Measurements from ENCODE around the gene PCDHGB4. TPM values are rescaled to one million over a fixed set of nuclear protein-coding genes. Genes with fewer than 3 reads are reported as not detected.
"Not testable (repeated sequence)": the region's sequence is repeated elsewhere in the genome, so short reads cannot be mapped to it uniquely, and the experiment has no call there.

PCDHGB4 gene
- total RNA-seq, 4 donors from 2014 or later = 8.2 to 17.1 (median 14.9) TPM

DNA sequence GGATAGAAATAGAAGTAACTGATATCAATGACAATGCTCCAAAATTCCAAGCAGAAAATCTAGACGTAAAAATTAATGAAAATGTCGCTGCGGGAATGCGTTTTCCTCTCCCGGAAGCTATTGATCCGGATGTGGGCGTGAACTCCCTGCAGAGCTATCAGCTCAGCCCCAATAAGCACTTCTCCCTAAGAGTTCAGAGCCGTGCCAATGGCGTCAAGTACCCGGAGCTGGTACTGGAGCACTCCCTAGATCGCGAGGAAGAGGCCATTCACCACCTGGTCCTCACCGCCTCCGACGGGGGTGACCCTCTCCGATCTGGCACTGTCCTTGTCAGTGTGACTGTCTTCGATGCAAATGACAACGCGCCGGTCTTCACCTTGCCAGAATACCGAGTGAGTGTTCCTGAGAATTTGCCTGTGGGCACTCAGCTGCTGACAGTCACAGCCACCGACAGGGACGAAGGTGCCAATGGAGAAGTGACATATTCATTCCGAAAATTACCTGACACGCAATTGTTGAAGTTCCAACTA is 26.1 kb downstream of the PCDHGB4 start:
- H3K27me3 ChIP-seq = no peaks in the 10 kb centered on the region
- H3K4me3 ChIP-seq = no peak overlapping the region
- H3K36me3 ChIP-seq = no peaks in the 10 kb centered on the region
- no peak for TF ChIP-seq POLR2A (IDR thresholded peaks at IDR 0.05)
- TF ChIP-seq, protein P1, sequence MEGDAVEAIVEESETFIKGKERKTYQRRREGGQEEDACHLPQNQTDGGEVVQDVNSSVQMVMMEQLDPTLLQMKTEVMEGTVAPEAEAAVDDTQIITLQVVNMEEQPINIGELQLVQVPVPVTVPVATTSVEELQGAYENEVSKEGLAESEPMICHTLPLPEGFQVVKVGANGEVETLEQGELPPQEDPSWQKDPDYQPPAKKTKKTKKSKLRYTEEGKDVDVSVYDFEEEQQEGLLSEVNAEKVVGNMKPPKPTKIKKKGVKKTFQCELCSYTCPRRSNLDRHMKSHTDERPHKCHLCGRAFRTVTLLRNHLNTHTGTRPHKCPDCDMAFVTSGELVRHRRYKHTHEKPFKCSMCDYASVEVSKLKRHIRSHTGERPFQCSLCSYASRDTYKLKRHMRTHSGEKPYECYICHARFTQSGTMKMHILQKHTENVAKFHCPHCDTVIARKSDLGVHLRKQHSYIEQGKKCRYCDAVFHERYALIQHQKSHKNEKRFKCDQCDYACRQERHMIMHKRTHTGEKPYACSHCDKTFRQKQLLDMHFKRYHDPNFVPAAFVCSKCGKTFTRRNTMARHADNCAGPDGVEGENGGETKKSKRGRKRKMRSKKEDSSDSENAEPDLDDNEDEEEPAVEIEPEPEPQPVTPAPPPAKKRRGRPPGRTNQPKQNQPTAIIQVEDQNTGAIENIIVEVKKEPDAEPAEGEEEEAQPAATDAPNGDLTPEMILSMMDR (IDR thresholded peaks at IDR 0.05) = no peak
- no peaks in the 10 kb centered on the region for H3K4me1 ChIP-seq
- intact Hi-C loops (cut with DNase I; ENCODE audit: low total_unique reads) = no loop called here
- peaks cover 6 to 97% of the 10 kb centered on the region in 2 donors for H3K9me3 ChIP-seq
- DNase-seq = no peak
- H3K27ac ChIP-seq = no peak overlapping the region

DNA sequence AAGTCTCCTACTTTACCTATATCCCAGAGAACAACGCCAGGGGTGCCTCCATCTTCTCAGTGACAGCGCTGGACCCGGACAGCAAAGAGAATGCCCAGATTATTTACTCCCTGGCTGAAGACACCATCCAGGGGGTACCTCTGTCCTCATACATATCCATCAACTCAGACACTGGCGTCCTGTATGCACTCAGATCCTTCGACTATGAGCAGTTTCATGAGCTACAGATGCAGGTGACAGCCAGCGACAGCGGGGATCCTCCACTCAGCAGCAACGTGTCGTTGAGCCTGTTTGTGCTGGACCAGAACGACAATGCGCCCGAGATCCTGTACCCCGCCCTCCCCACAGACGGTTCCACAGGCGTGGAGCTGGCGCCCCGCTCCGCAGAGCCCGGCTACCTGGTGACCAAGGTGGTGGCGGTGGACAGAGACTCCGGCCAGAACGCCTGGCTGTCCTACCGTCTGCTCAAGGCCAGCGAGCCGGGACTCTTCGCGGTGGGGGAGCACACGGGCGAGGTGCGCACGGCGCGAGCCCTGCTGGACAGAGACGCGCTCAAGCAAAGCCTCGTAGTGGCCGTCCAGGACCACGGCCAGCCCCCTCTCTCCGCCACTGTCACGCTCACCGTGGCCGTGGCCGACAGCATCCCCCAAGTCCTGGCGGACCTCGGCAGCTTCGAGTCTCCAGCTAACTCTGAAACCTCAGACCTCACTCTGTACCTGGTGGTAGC is 27.2 kb downstream of the PCDHGB4 start:
- H3K9me3 ChIP-seq = peaks cover 6 to 97% of the 10 kb centered on the region in 2 donors

DNA sequence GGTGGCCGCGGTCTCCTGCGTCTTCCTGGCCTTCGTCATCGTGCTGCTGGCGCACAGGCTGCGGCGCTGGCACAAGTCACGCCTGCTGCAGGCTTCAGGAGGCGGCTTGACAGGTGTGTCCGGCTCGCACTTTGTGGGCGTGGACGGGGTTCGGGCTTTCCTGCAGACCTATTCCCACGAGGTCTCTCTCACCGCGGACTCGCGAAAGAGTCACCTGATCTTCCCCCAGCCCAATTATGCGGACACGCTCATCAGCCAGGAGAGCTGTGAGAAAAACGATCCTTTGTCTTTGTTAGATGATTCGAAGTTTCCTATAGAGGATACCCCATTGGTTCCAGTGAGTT is 27.7 kb downstream of the PCDHGB4 start:
- peaks cover 6 to 97% of the 10 kb centered on the region in 2 donors for H3K9me3 ChIP-seq
- H3K4me3 ChIP-seq; H3K36me3 ChIP-seq; DNase-seq; H3K27me3 ChIP-seq; H3K27ac ChIP-seq; H3K4me1 ChIP-seq; intact Hi-C loops (cut with DNase I; ENCODE audit: low total_unique reads): not testable (repeated sequence)

More for the DNA sequence above, 27.2 kb downstream of the PCDHGB4 start:
- H3K36me3 ChIP-seq; H3K4me1 ChIP-seq; intact Hi-C loops (cut with DNase I; ENCODE audit: low total_unique reads); DNase-seq; H3K27ac ChIP-seq; H3K27me3 ChIP-seq; H3K4me3 ChIP-seq: not testable (repeated sequence)

DNA sequence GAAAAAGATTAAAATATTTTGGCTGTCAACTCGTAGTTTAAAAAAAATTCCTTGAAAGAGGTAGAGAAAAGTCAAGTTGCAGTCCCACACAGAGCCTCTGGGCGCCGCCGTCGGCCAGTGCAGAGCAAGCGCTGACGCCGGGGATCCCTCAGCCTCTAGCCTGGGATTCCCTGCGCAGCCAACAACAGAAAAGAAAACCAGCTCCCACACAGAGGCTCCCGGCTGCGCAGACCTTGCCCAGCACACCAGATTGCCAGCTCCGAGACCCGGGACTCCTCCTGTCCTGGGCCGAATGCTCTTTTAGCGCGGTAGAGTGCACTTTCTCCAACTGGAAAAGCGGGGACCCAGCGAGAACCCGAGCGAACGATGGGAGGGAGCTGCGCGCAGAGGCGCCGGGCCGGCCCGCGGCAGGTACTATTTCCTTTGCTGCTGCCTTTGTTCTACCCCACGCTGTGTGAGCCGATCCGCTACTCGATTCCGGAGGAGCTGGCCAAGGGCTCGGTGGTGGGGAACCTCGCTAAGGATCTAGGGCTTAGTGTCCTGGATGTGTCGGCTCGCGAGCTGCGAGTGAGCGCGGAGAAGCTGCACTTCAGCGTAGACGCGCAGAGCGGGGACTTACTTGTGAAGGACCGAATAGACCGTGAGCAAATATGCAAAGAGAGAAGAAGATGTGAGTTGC is 30.1 kb downstream of the PCDHGB4 start, which contains the start of gene PCDHGB7:
PCDHGB7 (plus strand) TSS at position 184 of the 679 bp plus-strand sequence; CDS start at position 367, 183 bp downstream.
- TF ChIP-seq, protein P1 (IDR thresholded peaks at IDR 0.05) = peak; percentile 30 to 59 (median 44)
- Histone ChIP-seq H3K27ac (peak within 1 kb of the TSS in 1 of 2 donors; percentile 44), H3K9me3 (peaks cover 6 to 97% of the 10 kb centered on the region in 2 donors), H3K4me3 (peak within 1 kb of the TSS; percentile 2 to 32)
- H3K36me3 ChIP-seq; intact Hi-C loops (cut with DNase I; ENCODE audit: low total_unique reads); H3K27me3 ChIP-seq; H3K4me1 ChIP-seq: not testable (repeated sequence)
- peak; percentile 54 to 61 for DNase-seq

DNA sequence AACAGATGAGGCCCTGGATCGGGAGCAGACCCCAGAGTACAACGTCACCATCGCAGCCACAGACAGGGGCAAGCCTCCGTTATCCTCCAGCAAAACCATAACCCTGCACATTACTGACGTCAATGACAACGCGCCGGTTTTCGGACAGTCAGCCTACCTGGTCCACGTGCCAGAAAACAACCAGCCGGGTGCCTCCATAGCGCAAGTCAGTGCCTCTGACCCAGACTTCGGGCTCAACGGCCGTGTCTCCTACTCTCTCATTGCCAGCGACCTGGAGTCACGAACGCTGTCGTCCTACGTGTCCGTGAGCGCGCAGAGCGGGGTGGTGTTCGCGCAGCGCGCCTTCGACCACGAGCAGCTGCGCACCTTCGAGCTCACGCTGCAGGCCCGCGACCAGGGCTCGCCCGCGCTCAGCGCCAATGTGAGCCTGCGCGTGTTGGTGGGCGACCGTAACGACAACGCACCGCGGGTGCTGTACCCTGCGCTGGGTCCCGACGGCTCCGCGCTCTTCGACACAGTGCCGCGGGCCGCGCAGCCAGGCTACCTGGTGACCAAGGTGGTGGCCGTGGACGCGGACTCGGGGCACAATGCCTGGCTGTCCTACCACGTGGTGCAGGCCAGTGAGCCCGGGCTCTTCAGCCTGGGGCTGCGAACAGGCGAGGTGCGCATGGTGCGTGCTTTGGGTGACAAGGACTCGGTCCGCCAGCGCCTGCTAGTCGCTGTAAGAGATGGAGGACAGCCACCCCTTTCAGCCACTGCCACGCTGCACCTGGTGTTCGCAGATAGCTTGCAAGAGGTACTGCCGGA is 31.8 kb downstream of the PCDHGB4 start:
- Histone ChIP-seq H3K9me3 (peaks cover 0 to 96% of the 10 kb centered on the region in 2 donors), H3K27me3 (no peaks in the 10 kb centered on the region), H3K27ac (no peak overlapping the region), H3K4me1 (no peaks in the 10 kb centered on the region), H3K36me3 (no peaks in the 10 kb centered on the region), H3K4me3 (no peak overlapping the region)
- intact Hi-C loops (cut with DNase I; ENCODE audit: low total_unique reads) = no loop called here
- no peak for TF ChIP-seq POLR2A (IDR thresholded peaks at IDR 0.05)
- TF ChIP-seq, protein P1 (IDR thresholded peaks at IDR 0.05) = no peak
- DNase-seq = no peak

Data from uterus (tissue), 4 donors.